GM18867 (cell line): ENCODE results near the gene NTF4.
"Not testable (repeated sequence)": the region's sequence is repeated elsewhere in the genome, so short reads cannot be mapped to it uniquely, and the experiment has no call there.

ENCODE experiments used
- ATAC-seq: cut with Tn5 transposase; IDR thresholded peaks from one replicate; pipeline ENCODE4 v1.9.1; 2021; ENCODE audit warnings: mild to moderate bottlenecking, moderate library complexity; ENCODE audit not compliant: unreplicated experiment

Gene NTF4

DNA sequence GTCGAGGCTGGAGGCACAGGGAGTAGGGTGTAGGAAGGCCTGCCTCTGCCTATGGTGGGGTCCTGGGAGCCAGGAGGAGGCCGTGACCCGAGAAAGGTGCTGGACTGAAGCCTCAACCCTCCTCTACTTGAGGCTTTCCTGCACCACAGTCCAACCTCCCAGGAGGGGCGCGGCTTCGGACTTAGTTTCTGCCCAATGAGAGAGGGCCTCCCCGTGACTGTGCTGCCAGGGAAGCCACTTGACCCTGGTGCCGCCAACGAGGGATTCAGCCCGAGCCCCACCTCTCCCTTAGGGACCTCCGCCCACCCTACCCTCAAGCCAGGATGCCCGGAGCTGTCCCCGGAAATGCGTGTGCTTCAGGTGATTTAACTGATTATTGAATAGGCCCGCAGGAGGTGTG, 40.4 kb downstream of the NTF4 start, which contains the start of gene CGB3:
Gene CGB3, minus strand, starts transcription at position 101 of the 400 bp plus-strand sequence. CDS start 362 bp downstream, outside the sequence.
- ATAC-seq: not testable (repeated sequence)

DNA sequence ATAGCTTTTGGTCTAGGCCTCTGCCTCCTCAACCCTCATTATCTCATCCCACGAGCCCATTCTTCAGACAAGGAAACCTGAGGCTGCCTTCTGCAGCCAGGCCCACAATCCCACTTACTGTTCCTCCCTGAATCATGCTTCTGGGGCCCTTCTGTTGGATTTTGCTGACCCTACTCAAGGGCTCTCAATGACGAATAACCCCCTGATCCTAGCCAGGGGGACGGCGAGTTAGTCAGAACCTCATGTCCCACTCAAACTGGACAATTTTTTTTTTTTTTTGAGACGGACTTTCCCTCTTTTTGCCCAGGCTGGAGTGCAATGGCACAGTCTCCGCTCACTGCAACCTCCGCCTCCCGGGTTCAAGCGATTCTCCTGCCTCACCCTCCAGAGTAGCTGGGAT, 42.5 kb downstream of the NTF4 start:
- no peak for ATAC-seq

DNA sequence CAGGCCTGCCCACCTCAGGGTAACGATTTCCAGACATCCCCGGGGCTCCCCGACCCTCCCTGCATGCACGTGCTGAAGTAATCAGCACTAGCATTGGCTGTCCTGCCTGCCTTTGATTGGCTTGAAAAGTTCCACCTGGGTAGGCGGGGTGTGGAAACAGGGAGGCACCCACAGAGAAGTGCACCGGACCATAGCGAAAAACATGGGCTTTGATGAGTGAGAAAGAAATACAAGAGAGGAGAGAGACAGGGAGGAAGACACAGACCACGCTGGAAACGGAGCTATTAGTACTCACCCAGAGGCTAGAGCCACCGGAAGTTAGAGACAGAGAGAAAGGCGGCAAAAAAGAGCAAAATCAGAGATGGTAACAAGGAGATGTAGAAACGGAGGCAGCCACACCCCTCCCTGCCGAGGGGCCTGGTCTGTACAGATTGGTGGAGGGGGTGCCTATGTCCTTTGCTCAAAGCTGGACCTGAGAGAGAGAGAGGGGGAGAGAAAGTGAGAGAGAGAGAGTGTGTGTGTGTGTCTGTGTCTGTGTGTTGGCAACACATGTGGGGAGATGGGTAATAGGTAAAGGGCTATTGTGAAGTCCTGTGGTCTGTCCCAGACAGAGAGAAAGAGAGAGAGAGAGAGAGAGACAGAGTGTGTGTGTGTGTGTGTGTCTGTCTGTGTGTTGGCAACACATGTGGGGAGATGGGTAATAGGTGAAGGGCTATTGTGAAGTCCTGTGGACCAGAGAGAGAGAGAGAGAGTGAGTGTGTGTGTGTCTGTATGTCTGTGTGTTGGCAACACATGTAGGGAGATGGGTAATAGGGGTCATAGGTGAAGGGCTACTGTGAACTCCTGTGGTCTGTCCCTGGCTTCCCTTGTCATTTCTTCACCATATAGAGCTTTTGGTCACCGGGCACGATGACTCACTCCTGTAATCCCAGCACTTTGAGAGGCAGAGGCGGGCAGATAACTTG, 43.4 kb downstream of the NTF4 start:
- no peak for ATAC-seq

DNA sequence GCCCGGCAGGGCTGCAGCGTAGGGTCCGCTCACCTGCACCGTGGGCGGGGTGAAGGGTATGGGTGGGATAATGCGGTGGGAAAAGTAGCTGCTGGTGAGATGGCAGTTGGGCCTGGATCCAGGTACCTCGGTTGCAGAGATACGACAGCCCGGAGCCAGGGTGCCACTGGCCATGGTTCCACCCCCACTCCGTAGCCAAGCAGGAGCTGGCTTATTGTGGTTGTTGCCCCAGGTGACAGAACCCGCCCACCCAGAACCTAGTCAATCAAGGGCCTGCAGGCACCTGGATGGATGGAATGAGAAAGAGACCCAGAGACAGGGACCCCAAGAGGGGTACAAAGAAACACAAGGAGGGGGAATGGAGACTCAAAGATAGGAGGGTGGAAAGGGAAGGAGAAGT, 44.3 kb downstream of the NTF4 start:
- no peak for ATAC-seq

- no peak for ATAC-seq
Observed at GRCh38 chr19:49019242-49019932, 45.2 kb downstream of the NTF4 start.

GRCh38 chr19:49018388-49019241, 46.0 kb downstream of the NTF4 start:
- not testable (repeated sequence) for ATAC-seq

- ATAC-seq: no peak
Observed at GRCh38 chr19:49017666-49018351, 46.8 kb downstream of the NTF4 start.

DNA sequence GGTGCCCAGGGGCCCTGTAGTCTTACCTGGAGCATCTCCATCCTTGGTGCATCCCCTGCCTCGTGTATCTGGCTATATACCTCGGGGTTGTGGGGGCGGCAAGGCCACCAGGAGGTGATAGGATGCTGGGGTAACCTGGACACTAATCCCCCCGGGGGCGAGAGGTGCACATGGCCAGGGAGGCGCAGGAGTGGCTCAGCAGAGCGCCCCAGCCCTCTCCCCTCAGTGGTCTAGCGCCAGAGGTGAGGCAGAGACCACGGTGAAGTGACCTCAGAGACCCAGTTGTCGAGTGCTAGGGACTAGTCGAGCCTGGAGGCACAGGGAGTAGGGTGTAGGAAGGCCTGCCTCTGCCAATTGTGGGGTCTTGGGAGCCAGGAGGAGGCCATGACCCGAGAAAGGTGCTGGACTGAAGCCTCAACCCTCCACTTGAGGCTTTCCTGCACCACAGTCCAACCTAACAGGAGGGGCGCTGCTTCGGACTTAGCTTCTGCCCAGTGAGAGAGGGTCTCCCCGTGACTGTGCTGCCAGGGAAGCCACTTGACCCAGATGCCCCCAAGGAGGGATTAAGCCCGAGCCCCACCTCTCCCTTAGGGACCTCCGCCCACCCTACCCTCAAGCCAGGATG, 47.5 kb downstream of the NTF4 start, which contains the start of gene LHB:
Gene LHB, minus strand, starts transcription at position 51 of the 625 bp plus-strand sequence. Its CDS starts 10 bp downstream, at position 41.
- no peak for ATAC-seq

DNA sequence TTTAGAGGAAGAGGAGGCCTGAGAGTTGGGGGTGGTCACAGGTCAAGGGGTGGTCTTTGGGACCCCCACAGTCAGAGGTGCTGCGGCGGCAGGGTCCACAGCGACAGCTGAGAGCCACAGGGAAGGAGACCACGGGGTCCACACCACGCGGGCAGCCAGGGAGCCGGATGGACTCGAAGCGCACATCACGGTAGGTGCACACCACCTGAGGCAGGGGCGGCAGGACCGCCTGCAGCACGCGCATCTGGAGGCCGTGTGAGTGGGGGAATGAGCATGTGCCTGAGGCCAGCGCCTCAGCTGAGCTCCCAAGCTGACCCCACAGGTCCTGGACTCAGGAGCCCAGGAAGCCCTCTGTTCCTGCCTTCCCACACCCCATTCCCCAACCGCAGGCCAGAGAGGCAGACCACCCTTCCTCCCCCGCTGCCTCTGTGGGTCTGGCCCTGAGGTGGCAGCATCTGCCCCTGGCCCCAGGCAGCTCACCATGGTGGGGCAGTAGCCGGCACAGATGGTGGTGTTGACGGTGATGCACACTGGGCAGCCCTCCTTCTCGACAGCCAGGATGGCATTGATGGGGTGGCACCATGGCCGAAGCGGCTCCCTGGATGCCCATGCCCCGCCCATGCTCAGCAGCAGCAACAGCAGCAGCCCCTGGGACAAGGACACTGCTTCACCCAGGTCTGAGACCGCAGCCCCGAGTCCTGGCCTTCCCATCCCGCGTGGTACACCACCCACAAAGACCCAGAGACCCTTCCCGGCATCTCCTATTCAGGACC, 48.4 kb downstream of the NTF4 start:
- no peak for ATAC-seq

DNA sequence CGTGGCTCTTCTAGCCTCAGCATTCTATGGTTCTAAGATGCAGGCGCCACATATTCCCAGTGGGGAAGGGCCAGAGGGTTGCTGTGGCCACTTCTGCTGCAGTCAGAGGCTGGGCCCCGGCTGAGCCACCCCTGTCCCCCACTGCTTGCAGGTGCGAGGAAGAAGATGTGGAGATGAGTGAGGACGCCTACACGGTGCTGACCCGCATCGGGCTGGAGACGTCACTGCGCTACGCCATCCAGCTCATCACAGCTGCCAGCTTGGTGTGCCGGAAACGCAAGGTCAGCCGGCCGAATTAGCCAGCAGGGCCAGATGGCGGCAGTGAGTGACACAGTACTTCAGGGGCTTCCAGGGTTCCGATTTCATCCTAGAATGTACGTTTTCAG, 49.8 kb downstream of the NTF4 start:
- ATAC-seq: no peak

DNA sequence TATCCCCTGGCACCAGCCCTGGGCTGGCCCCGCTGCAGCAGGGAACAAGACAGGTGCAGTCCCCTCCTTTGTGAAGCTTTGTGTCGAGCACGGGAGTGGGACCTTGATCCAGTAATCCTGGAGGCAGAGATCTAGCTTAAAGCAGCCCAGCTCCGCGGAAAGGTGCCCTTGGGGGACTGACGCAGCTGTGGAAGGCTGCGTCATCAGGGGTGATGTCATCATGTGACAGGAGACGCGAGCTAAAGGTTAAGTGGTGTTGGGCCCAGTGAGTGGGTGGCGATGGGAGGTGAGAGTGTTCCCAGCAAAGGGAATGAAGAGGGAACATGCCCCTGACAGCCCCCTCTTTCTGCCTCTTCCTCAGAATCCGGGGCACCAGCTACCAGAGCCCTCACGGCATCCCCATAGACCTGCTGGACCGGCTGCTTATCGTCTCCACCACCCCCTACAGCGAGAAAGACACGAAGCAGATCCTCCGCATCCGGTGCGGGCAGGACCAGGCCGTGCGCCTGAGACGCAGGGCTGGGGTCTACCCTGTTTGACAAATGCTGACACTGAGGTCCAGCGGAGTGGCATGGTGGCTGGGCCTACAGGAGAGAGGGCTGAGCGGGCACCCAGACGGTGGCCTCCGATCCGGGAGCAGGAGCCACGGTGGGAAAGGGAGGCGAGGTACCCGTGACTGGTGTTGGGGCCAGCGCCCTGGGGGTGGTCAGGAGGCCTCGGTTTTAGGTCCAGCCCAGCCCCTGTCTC, 50.3 kb downstream of the NTF4 start:
- no peak for ATAC-seq

GRCh38 chr19:49011194-49011593, 53.4 kb downstream of the NTF4 start:
- no peak for ATAC-seq
